Gastroesophageal sphincter (tissue), 4 donors: ENCODE measurements around the gene KCNIP2. TPM values are rescaled to one million over a fixed set of nuclear protein-coding genes. Genes with fewer than 3 reads are reported as not detected.
A peak's percentile ranks its signal among the peaks of the same experiment; 100 is the strongest.

Source experiments
- ATAC-seq: fragments of 150-250 bp; one replicate; pipeline ENCODE4 v1.9.1; 2016; ENCODE audit warnings: mild to moderate bottlenecking, moderate library complexity
- H3K27ac ChIP-seq, 4 donors: fragments of 200-600 bp; sonication (generic) in 3 of 4; 1 replicate in 3 of 4; 2 replicates in 1 of 4; pipeline ENCODE4 v1.5.1; 2016 to 2019
- H3K27me3 ChIP-seq: fragments of 200-600 bp; sonication (generic); one replicate; pipeline ENCODE4 v1.5.1; 2019
- H3K36me3 ChIP-seq, 2 donors: fragments of 200-600 bp; sonication (generic); one replicate each; pipeline ENCODE4 v1.5.1; 2019; ENCODE audit warnings: control low read depth in 1 of 2
- H3K4me1 ChIP-seq, 3 donors: fragments of 200-600 bp; sonication (generic); 1 replicate in 2 of 3; 2 replicates in 1 of 3; pipeline ENCODE4 v1.5.1; 2016 to 2019; ENCODE audit warnings: control low read depth in 2 of 3
- H3K4me3 ChIP-seq, 2 donors: fragments of 200-600 bp; sonication (generic); one replicate each; pipeline ENCODE4 v1.5.1; 2019; ENCODE audit warnings: mild to moderate bottlenecking in 1 of 2, moderate library complexity in 1 of 2
- H3K9me3 ChIP-seq, 3 donors: fragments of 200-600 bp; sonication (generic); one replicate each; pipeline ENCODE4 v1.5.1; 2017 to 2019; ENCODE audit warnings: control low read depth in 2 of 3
- EP300 ChIP-seq: sonication (generic); formaldehyde crosslinking; IDR thresholded peaks from one replicate; pipeline ENCODE4 v1.6.1; 2017; ENCODE audit warnings: antibody characterized with exemption, mild to moderate bottlenecking
- POLR2A ChIP-seq, 2 donors: fragments of 450-650 bp; IDR thresholded peaks; one replicate each; pipeline ENCODE4 v1.6.1; 2017; ENCODE audit warnings: antibody characterized with exemption in 2 of 2, mild to moderate bottlenecking in 2 of 2, moderate library complexity in 1 of 2
- POLR2AphosphoS5 ChIP-seq: sonication (generic); formaldehyde crosslinking; IDR thresholded peaks from one replicate; pipeline ENCODE4 v1.6.1; 2017; ENCODE audit warnings: antibody characterized with exemption
- WGBS, 2 donors: methylation state at CpG; one replicate each; pipeline ENCODE4 v1.1.5; 2018; ENCODE audit warnings: low coverage in 1 of 2; 5-methylcytosine and 5-hydroxymethylcytosine counted together
- total RNA-seq, 4 donors: library from RNA; depleted of rRNA; stranded (reverse); fragments of >200 nt; gene quantifications; one replicate each; pipeline ENCODE4 v1.1.0, GENCODE V29; 2016
- TF ChIP-seq, protein P1 (sequence below), 4 experiments: fragments of 200-600 bp in 2 of 4; fragments of 450-650 bp in 2 of 4; sonication (generic) in 1 of 4; IDR thresholded peaks; one replicate each; pipeline ENCODE4 v1.5.1; 2017 to 2019; ENCODE audit warnings: antibody characterized with exemption in 4 of 4, mild to moderate bottlenecking in 2 of 4, moderate library complexity in 2 of 4

KCNIP2 gene
- total RNA-seq, 4 donors from 2014 or later: 0.78 to 2.4 (median 0.89) TPM; not detected in 1

DNA sequence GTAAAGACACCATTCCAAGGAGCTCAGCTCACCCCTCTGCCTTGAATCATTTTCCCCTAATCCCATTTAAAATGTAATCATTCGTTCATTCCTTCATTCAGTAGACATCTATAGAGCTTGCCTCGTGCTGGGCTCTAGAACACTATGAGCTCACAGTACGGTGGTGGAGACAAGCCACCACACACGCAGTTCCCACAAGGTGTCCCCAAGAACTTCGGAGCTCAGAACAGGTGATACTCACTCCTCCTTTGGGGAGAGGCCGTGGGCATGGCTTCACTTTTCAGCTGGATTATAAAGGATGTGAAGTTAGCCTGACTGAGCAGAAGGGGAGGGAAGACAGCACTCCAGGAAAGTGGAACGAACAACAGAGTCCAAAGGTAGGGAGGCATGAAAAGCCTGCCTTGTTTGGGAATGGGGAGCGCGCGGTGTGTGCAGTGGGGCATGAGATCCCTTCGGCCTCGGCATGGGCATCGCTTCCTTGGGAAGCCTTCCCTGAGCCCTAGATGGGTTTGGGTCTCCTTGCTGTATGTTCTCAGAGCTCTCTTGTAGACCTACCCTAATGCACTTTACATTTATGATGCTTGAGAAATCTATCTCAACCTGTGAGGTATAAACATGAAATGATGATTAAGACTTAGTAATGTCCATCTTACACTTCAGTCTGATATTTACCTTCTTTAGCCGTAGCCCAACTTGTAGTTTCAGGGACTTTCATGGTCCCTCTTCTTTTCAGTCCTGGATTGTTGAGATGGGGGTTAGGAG, 24.5 kb downstream of the KCNIP2 start:
- Histone ChIP-seq H3K4me3 (peak overlapping the region; percentile 95 to 100), H3K9me3 (no peaks in the 10 kb centered on the region), H3K4me1 (peaks cover 0 to 33% (median 12%) of the 10 kb centered on the region in 3 donors), H3K27ac (peak overlapping the region; percentile 55 to 99 (median 97)), H3K36me3 (no peaks in the 10 kb centered on the region), H3K27me3 (no peaks in the 10 kb centered on the region)
- ATAC-seq: peak; percentile 37
- TF ChIP-seq, protein P1, sequence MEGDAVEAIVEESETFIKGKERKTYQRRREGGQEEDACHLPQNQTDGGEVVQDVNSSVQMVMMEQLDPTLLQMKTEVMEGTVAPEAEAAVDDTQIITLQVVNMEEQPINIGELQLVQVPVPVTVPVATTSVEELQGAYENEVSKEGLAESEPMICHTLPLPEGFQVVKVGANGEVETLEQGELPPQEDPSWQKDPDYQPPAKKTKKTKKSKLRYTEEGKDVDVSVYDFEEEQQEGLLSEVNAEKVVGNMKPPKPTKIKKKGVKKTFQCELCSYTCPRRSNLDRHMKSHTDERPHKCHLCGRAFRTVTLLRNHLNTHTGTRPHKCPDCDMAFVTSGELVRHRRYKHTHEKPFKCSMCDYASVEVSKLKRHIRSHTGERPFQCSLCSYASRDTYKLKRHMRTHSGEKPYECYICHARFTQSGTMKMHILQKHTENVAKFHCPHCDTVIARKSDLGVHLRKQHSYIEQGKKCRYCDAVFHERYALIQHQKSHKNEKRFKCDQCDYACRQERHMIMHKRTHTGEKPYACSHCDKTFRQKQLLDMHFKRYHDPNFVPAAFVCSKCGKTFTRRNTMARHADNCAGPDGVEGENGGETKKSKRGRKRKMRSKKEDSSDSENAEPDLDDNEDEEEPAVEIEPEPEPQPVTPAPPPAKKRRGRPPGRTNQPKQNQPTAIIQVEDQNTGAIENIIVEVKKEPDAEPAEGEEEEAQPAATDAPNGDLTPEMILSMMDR (IDR thresholded peaks at IDR 0.05): no peak
- no peak for TF ChIP-seq POLR2AphosphoS5
- TF ChIP-seq EP300: no peak
- TF ChIP-seq POLR2A (IDR thresholded peaks at IDR 0.05): no peak
- WGBS, 2 donors: 19 to 29% methylated on average over 9 to 10 of the region's 14 CpGs

DNA sequence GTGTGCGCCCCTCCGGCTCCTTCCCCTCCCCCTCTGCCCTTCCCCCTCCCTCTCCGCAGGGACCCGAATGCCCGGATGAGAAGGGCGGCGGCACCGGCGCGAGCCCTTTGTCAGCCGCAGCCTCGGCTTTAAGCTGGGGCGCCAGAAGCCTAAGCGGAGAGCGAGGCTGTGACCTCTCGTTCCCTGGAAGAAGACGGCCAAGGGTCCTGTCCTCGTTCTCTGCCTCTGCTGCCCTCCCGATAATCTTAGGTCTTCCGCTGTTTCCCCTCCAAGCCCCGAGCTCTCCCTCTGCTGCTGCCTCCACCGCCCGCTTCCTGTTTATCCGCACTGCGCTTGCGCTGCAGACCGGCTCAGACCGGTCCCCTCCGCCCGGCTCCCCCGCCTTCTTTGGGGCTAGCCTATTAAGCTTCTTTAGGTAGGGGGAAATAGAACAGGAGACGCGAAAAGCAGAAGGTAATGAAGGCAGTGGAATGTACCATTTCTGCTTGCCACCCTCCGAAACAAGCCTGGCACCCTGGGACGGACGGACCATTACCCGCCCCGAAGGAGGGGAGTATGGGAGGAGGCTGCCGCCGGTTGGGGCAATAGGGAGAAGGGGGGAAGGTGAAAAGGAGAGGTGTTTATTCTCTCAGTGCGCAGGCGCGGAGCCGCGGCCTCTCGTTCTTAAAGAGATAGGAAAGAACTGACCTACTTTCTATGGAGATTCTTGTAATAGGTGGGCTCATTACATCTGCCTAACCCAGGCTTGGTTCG, 25.3 kb downstream of the KCNIP2 start, which contains the start of gene OGA:
Gene OGA, minus strand, starts transcription at position 326 of the 753 bp plus-strand sequence. CDS start 422 bp downstream, outside the sequence.
- ATAC-seq: peak; percentile 97
- H3K9me3 ChIP-seq: no peaks in the 10 kb centered on the region
- WGBS, 2 donors: 0 to 1% methylated on average over 11 to 16 of the region's 47 CpGs
- H3K36me3 ChIP-seq: no peaks in the 10 kb centered on the region
- no peaks in the 10 kb centered on the region for H3K27me3 ChIP-seq
- H3K27ac ChIP-seq: peak within 1 kb of the TSS; percentile 89 to 99 (median 97)
- peak; percentile 97 for TF ChIP-seq POLR2AphosphoS5
- TF ChIP-seq, protein P1 (IDR thresholded peaks at IDR 0.05): no peak
- TF ChIP-seq EP300: no peak
- peak; percentile 89 to 95 for TF ChIP-seq POLR2A (IDR thresholded peaks at IDR 0.05)
- H3K4me1 ChIP-seq: peaks cover 0 to 41% (median 15%) of the 10 kb centered on the region in 3 donors
- H3K4me3 ChIP-seq: peak within 1 kb of the TSS; percentile 95 to 100

DNA sequence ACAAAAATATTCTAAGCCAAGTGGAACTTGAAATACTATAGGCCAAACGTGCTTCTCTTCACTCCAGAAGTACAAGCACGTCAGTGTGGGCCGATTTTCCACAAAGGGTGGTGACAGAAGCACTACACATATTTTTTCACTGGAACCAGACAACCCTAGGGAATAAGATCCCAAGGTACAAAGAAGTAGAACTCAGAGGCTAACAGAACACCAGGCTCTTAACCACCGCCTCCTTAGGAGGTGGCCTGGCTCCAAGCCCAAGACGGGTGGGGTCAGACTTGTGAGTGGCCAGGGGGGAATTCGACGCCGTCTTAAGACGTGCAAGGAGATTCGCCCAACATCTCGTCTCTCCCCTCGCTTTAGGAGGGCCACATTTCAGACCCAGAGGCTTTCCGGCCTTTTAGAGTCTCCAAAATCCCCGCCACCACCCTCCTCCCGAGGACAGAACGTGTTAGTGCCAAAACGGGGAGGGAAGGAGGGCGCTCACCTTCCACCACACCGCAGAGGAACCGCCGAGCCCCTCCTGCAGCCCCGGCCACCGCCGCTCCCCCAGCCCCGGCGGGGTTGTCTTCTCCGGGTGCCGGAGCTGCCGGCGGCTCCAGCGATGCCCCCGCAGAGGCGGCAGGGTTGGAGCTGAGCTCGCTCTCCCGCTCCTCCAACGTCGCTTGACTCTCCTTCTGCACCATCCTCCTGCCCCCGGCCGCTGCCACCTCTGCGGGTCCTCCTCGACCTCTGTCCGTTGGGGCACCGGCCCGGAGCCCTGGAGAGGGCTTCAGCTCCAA, 26.1 kb downstream of the KCNIP2 start:
- 0 to 3% methylated on average over 4 to 8 of the region's 44 CpGs for WGBS, 2 donors
- H3K27me3 ChIP-seq: no peaks in the 10 kb centered on the region
- H3K4me1 ChIP-seq: peaks cover 0 to 49% (median 17%) of the 10 kb centered on the region in 3 donors
- H3K4me3 ChIP-seq: peak overlapping the region; percentile 95 to 100
- TF ChIP-seq POLR2AphosphoS5: peak; percentile 90
- TF ChIP-seq, protein P1 (IDR thresholded peaks at IDR 0.05): no peak
- TF ChIP-seq POLR2A (IDR thresholded peaks at IDR 0.05): peak; percentile 60 to 64
- no peak for TF ChIP-seq EP300
- peak overlapping the region; percentile 89 to 99 (median 97) for H3K27ac ChIP-seq
- peak; percentile 55 for ATAC-seq
- H3K9me3 ChIP-seq: no peaks in the 10 kb centered on the region
- peaks cover 0 to 4% of the 10 kb centered on the region in 2 donors for H3K36me3 ChIP-seq

DNA sequence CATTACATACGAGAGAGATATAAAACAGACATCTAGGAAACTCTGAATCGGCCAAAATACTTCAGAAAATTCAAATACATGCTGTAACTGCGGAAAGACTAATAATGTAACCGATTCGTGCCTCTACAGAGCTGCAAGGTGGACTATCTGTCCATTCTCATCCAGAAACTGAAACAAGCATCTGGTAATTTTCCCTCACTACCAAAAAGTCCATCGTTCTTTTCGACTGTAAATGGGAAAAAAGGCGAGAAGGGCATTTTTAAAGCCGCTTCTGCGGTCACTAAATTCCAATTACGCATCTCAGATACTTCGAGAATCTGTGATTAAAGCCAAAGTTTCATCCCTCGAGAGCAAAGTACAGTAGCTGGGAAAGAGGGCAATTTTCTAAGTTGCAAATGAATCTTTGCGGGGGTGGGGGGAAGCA, 26.7 kb downstream of the KCNIP2 start:
- 0% methylated on average over 11 to 13 of the region's 14 CpGs for WGBS, 2 donors
- TF ChIP-seq, protein P1 (IDR thresholded peaks at IDR 0.05): no peak
- TF ChIP-seq EP300: no peak
- no peak for TF ChIP-seq POLR2AphosphoS5
- no peak for TF ChIP-seq POLR2A (IDR thresholded peaks at IDR 0.05)
- Histone ChIP-seq H3K9me3 (no peaks in the 10 kb centered on the region), H3K27me3 (no peaks in the 10 kb centered on the region), H3K4me1 (peaks cover 0 to 55% (median 19%) of the 10 kb centered on the region in 3 donors), H3K4me3 (peak overlapping the region; percentile 95 to 100), H3K36me3 (peaks cover 0 to 10% of the 10 kb centered on the region in 2 donors), H3K27ac (peak overlapping the region; percentile 89 to 99 (median 97))
- no peak for ATAC-seq
